C4-2B (cell line): ENCODE measurements around the gene DENR.

Experiments
- H3K27ac ChIP-seq: fragments of 450-650 bp; 2 replicates; pipeline ENCODE4 v1.5.1; 2017
- CTCF ChIP-seq: fragments of 450-650 bp; conservative IDR thresholded peaks from 2 replicates; pipeline ENCODE4 v1.5.1; 2017; ENCODE audit warnings: mild to moderate bottlenecking
- ZFX ChIP-seq: fragments of 450-650 bp; IDR thresholded peaks from 2 replicates; pipeline ENCODE4 v1.6.1; 2017

The DENR gene

GRCh38 chr12:122820138-122820537 lies 67.5 kb downstream of the DENR start:
- no peak overlapping the region for H3K27ac ChIP-seq
- no peak for TF ChIP-seq CTCF
- TF ChIP-seq ZFX, result no peak
